D341Med (cell line): ENCODE data around the gene RRH.
"Not testable (repeated sequence)": the region's sequence is repeated elsewhere in the genome, so short reads cannot be mapped to it uniquely, and the experiment has no call there.

Experiments
- DNase-seq: peaks from one replicate; pipeline ENCODE4 v3.0.0; 2012; ENCODE audit warnings: low spot score

Gene RRH

GRCh38 chr4:109846395-109847098 lies 18.8 kb downstream of the RRH start:
- no peak for DNase-seq

GRCh38 chr4:109847896-109848442 lies 20.2 kb downstream of the RRH start, which contains the start of gene LRIT3:
TSS of gene LRIT3 (plus strand) at chr4:109848107. CDS start at chr4:109848202, 95 bp downstream.
- no peak for DNase-seq

DNA sequence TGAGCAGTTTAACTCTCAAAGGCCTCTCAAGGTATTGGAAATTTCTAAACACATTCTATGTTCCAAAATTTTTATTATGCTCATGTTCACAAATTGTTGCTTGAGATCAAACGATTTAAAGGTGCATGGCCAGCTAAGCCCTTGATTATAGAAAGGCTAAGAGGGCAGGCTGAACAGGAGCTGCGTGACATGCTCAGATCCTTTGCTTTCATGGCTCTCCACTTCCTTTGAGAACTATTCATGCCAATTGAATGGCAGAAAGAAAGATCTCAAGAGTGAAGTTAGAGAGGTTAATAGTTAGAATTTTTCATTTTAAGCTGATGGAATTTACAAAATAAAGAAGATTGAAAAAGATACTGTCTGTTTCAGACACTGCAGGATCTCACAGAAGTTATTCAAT lies 20.7 kb downstream of the RRH start:
- no peak for DNase-seq

GRCh38 chr4:109850601-109851000 lies 22.8 kb downstream of the RRH start:
- DNase-seq, result no peak

GRCh38 chr4:109859426-109860300 lies 31.9 kb downstream of the RRH start:
- DNase-seq, result not testable (repeated sequence)

- no peak for DNase-seq
Measured at GRCh38 chr4:109861271-109861670, 33.5 kb downstream of the RRH start.

- DNase-seq, result no peak
Measured at GRCh38 chr4:109861916-109862511, 34.2 kb downstream of the RRH start.

DNA sequence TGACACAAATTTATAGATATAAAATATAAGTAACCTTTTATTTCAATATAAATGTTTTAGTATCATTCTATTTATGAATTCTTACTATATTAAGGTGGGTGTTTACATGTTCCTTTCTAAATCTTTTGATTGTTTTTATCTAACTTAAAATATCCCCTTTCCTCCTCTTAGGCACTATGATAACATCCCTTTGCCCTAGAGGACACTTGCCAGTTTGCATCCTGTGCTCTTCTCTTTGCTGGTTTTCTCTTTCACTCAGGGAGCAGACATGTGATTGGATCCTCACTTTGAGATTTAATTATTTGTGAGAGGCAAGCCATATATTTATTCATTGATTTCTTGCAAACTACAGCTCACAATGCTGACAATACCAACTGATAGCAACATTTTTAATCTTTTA lies 36.4 kb downstream of the RRH start:
- DNase-seq, result no peak

- no peak for DNase-seq
Measured at GRCh38 chr4:109870061-109870460, 42.3 kb downstream of the RRH start.

GRCh38 chr4:109872065-109872464 lies 44.3 kb downstream of the RRH start:
- DNase-seq, result no peak

GRCh38 chr4:109872950-109873656 lies 45.3 kb downstream of the RRH start:
- no peak for DNase-seq

- no peak for DNase-seq
Measured at GRCh38 chr4:109873791-109874514, 46.2 kb downstream of the RRH start.

- DNase-seq, result no peak
Measured at GRCh38 chr4:109875106-109875505, 47.3 kb downstream of the RRH start.

- not testable (repeated sequence) for DNase-seq
Measured at GRCh38 chr4:109875553-109875952, 47.8 kb downstream of the RRH start.

- no peak for DNase-seq
Measured at GRCh38 chr4:109876634-109877265, 49.0 kb downstream of the RRH start.

GRCh38 chr4:109877400-109877799 lies 49.6 kb downstream of the RRH start:
- DNase-seq, result no peak

- no peak for DNase-seq
Measured at GRCh38 chr4:109878355-109878754, 50.6 kb downstream of the RRH start.

DNA sequence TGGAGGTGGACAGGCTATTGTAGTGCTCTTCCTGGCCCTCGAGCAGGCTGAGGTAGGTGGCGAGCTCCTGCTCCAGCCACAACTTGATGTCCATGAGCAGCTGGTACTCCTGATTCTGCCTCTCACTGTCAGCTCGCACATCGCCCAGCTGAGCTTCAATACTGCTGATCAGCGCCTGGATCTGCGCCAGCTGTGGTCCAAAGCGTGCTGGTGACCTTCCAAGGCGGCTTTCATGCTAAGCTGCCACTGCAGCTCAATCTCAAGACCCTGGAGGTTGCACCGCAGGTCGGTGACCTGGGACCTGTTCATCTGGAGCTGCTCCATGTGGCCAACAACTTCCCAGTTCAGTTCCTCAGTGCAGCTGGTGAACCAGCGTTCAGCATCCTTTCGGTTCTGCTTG lies 51.3 kb downstream of the RRH start:
- no peak for DNase-seq

- DNase-seq, result no peak
Measured at GRCh38 chr4:109879636-109880314, 52.0 kb downstream of the RRH start.

- DNase-seq, result no peak
Measured at GRCh38 chr4:109886303-109886702, 58.5 kb downstream of the RRH start.
